Activated gamma-delta T cell treated with Interleukin-2 at 50 U/mL for 16 hours (primary cell): ENCODE results near the gene SEMA3G.

ENCODE experiments used
- DNase-seq: peaks from one replicate; pipeline ENCODE4 v3.0.0-alpha.2; 2020

SEMA3G gene

GRCh38 chr3:52394751-52395502, 50.0 kb downstream of the SEMA3G start:
- DNase-seq, result no peak

- DNase-seq, result no peak
Measured at GRCh38 chr3:52393959-52394670, 50.8 kb downstream of the SEMA3G start.

GRCh38 chr3:52393131-52393807, 51.6 kb downstream of the SEMA3G start:
- DNase-seq, result no peak

GRCh38 chr3:52392216-52392930, 52.5 kb downstream of the SEMA3G start:
- DNase-seq, result no peak

- DNase-seq, result no peak
Measured at GRCh38 chr3:52391096-52391495, 53.8 kb downstream of the SEMA3G start.

GRCh38 chr3:52388933-52389332, 56.0 kb downstream of the SEMA3G start:
- DNase-seq, result no peak

GRCh38 chr3:52388348-52388821, 56.5 kb downstream of the SEMA3G start:
- DNase-seq, result no peak

GRCh38 chr3:52387481-52387880, 57.4 kb downstream of the SEMA3G start:
- DNase-seq, result no peak

GRCh38 chr3:52385157-52385556, 59.7 kb downstream of the SEMA3G start:
- no peak for DNase-seq

GRCh38 chr3:52384019-52384761, 60.7 kb downstream of the SEMA3G start:
- DNase-seq, result no peak

- no peak for DNase-seq
Measured at GRCh38 chr3:52383446-52383845, 61.5 kb downstream of the SEMA3G start.
